Ecto neural progenitor cell (in vitro differentiated cells): ENCODE measurements around the gene INHBE.

Experiments used
- DNase-seq: peaks from one replicate; pipeline ENCODE4 v3.0.0-alpha.2; 2018; ENCODE audit warnings: low spot score

Gene INHBE

DNA sequence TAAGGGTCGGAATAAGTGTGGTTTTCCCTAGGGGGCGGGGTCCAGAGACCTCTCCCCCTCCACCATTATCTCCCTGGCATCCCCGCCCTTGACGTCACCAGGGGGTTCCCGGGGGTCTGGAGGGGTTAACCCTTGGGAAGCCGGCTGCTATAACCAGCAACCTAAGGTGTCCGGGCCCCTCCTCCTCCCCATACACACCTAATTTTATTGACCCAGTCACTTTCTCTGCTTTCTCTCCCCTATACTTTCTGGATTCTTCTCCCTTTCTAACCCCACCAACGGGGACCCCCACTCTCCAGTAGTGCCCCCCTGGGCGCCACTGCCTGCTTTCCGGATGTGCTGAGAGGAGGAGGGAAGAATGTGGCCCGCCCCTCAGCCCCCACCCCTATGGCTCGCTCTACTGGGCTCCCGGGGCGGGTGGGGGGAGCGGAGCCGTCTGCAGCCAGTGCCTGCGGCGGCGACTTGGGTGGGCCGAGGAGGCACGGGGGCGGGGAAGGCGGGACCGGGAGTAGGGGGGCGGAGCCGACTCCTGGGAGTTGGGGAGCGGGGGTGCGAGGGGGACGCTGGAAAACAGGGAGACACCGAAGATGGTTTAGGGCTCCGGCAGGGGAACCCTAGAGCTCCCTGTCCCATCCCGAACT, 6.3 kb downstream of the INHBE start:
- peak; percentile 91 for DNase-seq

DNA sequence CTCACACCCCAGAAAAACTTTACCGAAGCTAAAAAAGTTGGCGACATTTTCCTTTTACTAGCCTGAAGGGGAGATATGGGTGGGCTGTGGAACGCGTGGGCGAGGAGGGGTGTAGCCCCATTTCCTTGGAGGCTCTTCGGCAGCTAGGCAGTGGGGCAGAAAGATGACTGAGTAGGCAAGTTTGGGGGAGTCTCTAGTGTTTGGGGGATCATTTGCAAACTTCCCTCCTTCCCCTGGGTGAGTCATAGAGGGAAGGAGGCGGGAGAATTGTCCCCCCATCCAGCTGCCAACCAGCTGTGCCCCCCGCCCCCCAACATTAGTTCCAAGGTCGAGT, 6.8 kb downstream of the INHBE start:
- DNase-seq = no peak

DNA sequence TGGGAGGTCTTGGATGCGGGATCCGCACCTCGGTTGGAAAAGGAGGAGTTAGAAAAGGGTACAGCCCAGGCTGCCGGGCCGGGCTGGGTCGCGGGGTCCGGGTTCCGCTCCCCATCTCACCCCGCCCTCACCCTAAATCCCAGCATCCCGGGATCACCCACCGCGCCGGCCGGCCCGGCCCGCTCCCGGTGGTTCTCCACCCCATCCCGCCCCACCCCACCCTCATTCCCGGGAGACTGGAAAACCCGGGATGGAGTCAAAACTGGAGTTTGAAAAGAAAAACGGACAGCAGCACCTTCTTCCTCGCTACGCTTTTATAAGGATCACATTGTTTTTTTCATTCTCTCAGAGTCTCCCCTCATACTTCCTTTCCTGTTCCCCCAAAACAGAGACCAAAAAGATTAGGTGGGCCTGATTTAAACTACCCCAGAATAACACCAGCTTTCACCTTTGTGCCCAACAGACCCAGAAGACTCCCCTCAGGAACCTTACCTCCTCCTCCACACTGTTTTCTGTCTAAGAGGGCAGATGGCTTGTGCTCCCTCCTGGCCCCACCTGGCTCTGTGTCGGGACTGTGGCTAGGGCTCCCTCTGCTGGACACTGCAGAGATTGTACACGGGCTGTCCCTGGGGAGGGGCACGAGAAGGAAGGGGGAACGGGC, 7.3 kb downstream of the INHBE start:
- peak; percentile 96 for DNase-seq

DNA sequence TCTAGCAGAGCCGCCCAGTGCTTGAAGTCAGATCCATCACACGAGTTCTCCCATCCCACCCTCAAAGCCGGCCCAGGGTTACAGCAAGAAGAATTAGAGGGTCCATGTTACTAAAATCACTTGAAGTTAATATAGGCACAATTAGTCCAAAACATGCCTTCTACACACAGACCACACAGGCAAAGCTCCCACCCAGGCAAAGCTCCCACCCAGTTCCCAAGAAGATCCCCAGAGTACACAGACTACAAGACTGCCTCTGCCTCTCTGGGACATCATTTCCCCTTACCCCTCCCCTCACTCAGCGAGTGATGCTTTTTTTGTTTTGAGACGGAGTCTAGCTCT, 7.8 kb downstream of the INHBE start:
- DNase-seq = no peak

DNA sequence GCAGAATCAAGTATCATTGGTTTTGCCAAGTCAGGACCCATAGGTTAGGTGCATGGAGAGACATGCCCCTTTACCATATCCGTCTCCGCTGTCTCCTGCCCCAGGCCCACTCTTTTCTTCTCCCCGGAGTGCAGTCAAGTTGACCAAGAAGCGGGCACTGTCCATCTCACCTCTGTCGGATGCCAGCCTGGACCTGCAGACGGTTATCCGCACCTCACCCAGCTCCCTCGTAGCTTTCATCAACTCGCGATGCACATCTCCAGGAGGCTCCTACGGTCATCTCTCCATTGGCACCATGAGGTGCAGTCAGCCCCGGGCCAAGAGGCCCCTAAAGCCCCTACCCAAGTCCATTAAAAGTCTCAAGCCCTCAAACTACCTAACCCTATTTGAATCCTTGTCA, 9.5 kb downstream of the INHBE start:
- DNase-seq = no peak

DNA sequence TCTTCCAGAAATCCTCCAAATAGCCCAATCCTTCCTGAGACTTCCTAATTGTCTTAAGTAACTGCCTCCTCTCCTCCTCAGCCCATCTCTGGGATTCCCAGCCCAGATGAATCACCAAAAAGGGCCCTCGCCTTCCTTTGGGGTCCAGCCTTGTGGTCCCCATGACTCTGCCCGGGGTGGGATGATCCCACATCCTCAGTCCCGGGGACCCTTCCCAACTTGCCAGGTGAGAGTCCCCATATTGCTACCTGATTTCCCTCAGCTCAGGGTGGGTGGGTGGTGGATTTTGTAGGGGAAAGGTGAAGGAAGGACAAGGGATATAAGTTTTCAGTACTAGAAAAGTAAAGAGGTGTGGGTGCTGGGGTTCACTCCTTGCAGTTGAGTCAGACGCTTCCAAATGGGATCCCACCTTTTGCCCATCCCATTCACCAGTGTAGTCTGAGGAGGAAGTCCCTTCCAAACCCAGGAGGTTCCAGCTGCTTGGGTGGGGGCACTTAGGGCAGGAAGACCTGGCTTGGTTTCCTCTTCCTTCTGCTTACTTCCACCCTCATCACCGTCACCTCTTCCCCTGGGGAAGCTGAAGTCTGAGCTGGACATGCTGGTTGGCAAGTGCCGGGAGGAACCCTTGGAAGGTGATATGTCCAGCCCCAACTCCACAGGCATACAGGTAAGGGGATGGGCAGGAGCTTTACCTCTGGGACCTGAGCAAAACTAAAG, 10.1 kb downstream of the INHBE start:
- DNase-seq = no peak

DNA sequence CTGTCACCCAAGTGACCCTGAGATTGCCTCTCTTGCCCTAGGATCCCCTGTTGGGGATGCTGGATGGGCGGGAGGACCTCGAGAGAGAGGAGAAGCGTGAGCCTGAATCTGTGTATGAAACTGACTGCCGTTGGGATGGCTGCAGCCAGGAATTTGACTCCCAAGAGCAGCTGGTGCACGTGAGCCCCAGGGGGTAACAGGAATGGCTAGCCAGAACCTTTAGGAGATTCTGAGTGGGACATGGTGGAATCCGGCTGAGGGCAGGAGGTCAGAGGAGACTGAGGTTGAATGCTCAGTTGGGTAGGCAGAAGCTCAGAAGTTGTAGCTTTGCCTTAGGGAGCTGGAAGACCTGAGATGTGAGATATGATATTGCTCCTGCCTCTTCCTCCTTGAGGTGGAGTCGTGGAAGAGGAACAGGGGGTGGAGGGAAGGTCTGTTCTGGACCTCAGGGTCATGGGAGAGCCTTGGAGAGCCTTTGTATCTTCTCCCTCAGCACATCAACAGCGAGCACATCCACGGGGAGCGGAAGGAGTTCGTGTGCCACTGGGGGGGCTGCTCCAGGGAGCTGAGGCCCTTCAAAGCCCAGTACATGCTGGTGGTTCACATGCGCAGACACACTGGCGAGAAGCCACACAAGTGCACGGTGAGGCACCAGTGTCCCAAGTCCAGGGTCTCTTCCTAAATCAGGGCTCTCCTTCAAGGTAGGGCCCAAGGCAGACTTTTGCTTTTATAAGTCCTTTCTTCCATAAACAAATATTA, 10.8 kb downstream of the INHBE start:
- DNase-seq = no peak

DNA sequence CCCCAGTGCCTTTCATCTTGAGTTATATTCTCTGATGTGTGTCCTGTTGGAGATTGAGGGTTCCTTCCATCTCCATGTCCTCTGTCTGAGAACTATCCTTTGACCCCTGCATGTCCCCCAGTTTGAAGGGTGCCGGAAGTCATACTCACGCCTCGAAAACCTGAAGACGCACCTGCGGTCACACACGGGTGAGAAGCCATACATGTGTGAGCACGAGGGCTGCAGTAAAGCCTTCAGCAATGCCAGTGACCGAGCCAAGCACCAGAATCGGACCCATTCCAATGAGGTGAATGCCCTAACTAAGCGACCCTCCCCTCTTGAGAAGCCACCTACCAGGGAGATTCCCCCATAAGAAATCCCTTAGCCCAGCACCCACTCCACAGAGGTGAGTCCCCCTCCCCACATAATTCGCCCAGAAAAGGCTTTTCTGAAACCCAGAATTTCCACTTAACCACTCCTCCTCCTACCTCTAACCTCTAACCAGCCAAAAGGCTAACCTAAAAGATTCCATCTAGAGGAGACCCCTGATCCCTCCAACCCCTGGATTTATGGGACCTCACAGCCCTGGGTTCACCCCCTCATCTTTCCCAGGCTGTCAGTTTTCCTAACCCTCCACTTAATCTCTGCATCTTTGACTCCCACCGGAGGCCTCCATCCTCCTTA, 12.2 kb downstream of the INHBE start:
- no peak for DNase-seq

DNA sequence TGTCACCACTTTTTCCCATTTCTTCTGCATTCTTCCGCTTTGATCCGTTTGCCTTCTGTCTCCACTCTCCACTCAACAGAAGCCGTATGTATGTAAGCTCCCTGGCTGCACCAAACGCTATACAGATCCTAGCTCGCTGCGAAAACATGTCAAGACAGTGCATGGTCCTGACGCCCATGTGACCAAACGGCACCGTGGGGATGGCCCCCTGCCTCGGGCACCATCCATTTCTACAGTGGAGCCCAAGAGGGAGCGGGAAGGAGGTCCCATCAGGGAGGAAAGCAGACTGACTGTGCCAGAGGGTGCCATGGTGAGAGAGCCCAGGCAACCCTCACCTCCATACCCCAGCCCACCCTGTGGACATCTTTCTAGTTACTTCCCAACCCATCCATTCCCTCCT, 12.8 kb downstream of the INHBE start:
- DNase-seq = no peak

DNA sequence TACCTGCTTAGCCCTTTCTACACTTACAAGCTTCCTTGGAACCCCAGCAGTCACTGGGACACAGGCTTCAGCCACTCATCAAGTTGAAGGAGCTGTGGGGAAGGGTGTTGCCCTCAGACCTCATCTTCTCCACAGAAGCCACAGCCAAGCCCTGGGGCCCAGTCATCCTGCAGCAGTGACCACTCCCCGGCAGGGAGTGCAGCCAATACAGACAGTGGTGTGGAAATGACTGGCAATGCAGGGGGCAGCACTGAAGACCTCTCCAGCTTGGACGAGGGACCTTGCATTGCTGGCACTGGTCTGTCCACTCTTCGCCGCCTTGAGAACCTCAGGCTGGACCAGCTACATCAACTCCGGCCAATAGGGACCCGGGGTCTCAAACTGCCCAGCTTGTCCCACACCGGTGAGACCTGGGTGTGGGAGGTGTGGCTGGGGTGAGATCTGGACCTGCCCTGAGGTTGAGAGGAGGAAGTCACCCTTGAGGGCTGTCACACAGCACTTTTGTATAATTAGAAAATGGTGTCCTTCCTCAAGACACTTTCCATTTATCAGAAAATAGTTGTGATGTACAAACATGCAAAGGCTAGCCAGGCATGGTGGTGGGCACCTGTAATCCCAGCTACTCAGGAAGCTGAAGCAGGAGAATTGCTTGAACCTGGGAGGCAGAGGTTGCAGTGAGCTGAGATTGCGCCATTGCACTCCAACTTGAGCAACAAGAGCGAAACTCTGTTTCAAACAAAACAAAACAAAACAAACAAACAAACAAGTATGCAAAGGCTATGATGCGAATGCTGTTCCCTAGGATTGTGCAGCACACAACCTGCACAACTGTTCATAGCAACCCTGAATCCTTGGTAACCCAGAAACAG, 14.4 kb downstream of the INHBE start:
- peak; percentile 43 for DNase-seq

DNA sequence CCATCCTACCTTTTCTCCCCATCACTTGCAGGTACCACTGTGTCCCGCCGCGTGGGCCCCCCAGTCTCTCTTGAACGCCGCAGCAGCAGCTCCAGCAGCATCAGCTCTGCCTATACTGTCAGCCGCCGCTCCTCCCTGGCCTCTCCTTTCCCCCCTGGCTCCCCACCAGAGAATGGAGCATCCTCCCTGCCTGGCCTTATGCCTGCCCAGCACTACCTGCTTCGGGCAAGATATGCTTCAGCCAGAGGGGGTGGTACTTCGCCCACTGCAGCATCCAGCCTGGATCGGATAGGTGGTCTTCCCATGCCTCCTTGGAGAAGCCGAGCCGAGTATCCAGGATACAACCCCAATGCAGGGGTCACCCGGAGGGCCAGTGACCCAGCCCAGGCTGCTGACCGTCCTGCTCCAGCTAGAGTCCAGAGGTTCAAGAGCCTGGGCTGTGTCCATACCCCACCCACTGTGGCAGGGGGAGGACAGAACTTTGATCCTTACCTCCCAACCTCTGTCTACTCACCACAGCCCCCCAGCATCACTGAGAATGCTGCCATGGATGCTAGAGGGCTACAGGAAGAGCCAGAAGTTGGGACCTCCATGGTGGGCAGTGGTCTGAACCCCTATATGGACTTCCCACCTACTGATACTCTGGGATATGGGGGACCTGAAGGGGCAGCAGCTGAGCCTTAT, 15.3 kb downstream of the INHBE start:
- DNase-seq = peak; percentile 40

DNA sequence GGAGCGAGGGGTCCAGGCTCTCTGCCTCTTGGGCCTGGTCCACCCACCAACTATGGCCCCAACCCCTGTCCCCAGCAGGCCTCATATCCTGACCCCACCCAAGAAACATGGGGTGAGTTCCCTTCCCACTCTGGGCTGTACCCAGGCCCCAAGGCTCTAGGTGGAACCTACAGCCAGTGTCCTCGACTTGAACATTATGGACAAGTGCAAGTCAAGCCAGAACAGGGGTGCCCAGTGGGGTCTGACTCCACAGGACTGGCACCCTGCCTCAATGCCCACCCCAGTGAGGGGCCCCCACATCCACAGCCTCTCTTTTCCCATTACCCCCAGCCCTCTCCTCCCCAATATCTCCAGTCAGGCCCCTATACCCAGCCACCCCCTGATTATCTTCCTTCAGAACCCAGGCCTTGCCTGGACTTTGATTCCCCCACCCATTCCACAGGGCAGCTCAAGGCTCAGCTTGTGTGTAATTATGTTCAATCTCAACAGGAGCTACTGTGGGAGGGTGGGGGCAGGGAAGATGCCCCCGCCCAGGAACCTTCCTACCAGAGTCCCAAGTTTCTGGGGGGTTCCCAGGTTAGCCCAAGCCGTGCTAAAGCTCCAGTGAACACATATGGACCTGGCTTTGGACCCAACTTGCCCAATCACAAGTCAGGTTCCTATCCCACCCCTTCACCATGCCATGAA, 16.0 kb downstream of the INHBE start:
- no peak for DNase-seq

DNA sequence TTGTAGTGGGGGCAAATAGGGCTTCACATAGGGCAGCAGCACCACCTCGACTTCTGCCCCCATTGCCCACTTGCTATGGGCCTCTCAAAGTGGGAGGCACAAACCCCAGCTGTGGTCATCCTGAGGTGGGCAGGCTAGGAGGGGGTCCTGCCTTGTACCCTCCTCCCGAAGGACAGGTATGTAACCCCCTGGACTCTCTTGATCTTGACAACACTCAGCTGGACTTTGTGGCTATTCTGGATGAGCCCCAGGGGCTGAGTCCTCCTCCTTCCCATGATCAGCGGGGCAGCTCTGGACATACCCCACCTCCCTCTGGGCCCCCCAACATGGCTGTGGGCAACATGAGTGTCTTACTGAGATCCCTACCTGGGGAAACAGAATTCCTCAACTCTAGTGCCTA, 16.6 kb downstream of the INHBE start:
- DNase-seq = no peak

DNA sequence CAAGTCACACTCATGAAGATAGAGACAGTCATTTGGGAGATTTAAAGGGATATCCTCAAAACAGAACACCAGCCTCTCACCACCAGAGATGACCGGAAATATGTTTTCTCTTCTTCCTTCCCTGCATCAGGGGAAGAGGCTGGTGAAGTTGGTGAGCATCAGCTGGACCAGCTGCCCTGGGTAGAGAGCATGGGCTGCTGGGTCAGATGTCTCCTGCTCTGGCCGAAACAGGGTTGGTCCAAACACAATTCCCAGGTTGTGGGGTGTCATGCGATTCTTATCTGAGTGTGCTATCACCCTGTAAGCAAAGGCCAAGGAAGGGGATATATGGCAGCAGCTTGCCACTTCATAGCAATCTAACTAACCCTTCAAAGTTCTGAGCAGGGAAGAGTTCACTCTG, 17.3 kb downstream of the INHBE start:
- DNase-seq = no peak

DNA sequence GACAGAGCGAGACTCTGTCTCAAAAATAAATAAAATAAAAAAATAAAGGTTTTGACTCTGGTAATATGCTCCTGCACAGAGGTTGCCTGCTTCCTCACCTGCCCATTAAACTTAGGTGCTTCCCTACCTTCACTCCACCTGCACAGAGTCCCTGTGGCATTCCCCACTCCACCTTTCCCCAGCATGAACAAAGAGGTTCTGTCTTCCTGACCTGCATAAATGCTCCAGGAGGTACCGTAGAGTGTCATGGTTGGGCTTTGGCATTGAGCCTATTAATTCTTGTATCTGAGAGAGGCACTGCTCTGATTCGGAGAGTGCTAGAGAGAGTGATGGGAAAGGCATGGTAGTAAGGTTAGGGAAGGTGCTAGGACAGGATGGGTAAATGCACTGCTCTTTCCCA, 18.3 kb downstream of the INHBE start:
- no peak for DNase-seq

DNA sequence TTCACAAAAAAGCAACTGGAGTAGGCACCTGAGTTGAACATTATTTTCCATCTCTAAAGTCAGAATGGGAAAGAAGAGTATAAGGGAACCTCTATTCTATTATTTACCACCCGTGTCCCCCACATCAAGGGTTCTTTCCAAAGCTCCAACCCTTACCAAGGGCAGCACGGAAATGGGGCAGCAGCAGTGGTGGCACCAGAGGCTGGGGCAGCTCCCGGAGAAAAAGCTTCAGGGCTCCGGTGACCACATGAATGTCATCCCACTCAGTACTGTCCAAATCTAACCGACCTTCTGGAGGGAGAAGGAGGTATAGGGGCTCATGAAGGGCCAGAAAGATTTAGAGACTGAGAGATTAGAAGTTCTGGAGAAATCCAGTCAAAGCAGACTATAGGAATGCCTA, 18.8 kb downstream of the INHBE start:
- no peak for DNase-seq

DNA sequence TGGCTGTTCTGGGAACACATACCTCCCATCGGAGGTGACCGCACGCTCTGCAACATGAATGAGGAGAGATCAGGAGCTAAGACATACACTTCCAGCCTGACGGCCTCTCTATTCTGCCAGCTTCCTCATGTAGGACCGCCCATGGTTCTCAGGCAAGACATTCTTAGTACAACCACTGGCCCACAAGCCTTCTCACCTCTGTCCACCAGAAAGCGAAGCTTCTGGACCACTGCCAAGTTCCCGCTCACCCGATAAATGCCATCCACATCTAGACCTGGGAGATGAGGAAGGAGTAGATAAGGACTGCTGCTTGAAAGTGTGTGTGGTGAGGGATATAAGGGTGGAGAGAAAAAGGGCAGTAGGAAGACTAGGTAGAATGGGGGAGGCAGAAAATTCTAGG, 19.3 kb downstream of the INHBE start:
- DNase-seq = no peak

DNA sequence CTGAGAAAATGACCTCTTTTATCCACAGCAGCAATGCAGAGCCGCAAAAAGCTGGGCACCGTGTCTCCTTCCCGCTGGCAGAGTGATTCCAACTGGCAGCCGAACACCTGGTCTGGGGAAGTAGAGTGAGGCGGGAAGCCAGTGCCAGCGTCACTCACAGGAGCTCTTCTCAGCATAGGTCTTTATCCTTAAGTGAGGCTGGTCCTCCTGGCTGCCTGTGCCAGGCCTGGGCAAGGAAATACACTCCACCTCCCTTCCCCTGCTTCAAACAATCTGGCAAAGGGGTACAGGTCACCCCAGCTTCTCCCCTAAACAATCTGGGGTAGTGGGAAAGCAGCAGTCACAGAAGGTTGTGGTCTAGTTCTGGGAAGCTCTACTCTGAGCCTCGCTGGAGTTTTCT, 19.8 kb downstream of the INHBE start:
- no peak for DNase-seq

DNA sequence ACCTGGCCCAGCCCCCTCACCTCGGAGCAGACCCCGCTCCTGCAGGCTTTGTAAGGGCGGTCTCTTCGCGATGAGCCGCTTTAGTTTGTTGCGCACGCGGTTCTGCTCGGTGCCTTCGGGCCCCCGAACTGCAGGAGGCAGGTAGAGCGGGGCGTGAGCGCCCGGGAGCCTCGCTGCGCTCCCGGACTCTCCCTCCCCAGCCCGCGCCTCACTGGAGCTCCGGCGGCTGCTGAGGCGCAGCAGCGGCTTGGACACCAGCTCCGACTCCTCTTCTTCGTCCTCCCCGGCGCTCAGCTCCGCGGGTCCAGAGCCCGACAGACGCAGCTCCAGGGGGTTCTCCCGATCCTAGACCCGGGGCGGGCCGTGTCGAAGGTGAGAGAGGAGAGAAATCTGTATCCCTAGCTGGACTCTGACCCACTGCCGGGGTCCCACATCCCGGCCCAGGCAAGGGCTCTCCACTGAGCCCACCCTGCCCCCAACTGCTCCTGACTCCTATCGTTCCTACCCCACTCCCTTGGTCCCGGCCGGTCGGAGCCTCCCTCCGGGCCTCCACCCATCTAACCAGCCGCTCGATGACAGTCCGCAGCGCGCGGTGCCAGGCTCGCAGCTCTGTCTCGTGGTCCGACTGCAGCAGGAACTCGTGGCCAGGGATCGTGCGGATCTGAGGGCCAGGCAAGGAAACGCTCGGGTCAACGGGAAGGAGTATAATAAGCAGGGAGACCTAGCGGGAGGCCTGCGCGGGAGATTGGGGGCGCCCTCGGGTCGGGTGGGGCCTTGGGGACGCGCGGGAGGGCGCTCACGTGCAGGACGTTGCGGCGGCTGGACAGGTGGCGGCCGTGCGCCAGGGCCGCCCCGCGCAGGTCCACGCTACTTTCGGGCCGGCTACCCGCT, 20.4 kb downstream of the INHBE start:
- peak; percentile 71 for DNase-seq
